NCI-H1092 treated with DMSO at 0.1 percent for 48 hours (cell line): ENCODE measurements around the gene HSPB1.
"Not testable (repeated sequence)": the region's sequence is repeated elsewhere in the genome, so short reads cannot be mapped to it uniquely, and the experiment has no call there.

Experiments used
- DNase-seq: peaks from one replicate; lab custom pipeline; 2025; lab: John Stamatoyannopoulos, UW

The HSPB1 gene

GRCh38 chr7:76308874-76309273, 6.4 kb downstream of the HSPB1 start:
- DNase-seq, result not testable (repeated sequence)

- not testable (repeated sequence) for DNase-seq
Observed at GRCh38 chr7:76309341-76310101, 7.0 kb downstream of the HSPB1 start.

DNA sequence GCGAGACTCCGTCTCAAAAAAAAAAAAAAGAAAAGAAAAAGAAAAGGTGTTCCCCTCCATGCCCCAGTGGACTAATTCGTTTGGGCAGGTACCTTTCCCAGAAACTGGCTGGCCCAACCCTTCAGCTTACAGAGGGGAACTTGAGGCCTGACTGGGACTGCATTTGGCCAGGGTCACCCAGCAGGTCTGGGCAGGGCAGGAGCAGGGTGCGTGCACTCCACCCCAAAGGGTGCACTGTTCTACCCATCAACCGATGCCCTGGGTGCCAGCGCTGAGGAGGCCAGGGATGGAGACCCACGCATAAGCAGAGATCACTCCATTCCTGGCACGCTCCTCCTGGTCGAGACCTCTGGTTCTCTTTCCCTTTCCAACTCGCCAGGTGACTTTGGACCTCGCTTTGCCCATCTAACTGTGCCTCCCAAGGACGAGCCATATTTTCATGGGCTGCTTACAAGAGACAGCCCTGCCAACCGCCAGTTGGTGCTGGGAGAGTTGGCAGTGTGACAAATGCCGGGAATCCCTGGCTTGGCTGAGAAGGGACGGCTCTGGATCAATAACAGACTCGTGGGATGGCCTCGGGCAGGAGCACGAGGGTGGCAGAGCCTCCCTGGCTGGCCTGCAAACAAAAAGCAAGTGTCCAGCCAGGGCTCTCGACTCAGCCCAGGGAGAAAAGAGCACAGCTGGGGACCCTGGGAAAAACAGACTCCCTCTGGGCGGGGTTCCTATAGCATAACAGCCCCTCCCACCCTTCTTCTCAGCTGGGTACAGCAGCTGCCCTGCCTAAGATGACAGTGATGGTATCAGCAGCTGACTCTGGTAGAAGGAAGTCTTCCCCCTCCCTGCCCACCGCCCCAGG, 7.9 kb downstream of the HSPB1 start:
- DNase-seq, result peak; percentile 97

- DNase-seq, result not testable (repeated sequence)
Observed at GRCh38 chr7:76311838-76312237, 9.4 kb downstream of the HSPB1 start.

DNA sequence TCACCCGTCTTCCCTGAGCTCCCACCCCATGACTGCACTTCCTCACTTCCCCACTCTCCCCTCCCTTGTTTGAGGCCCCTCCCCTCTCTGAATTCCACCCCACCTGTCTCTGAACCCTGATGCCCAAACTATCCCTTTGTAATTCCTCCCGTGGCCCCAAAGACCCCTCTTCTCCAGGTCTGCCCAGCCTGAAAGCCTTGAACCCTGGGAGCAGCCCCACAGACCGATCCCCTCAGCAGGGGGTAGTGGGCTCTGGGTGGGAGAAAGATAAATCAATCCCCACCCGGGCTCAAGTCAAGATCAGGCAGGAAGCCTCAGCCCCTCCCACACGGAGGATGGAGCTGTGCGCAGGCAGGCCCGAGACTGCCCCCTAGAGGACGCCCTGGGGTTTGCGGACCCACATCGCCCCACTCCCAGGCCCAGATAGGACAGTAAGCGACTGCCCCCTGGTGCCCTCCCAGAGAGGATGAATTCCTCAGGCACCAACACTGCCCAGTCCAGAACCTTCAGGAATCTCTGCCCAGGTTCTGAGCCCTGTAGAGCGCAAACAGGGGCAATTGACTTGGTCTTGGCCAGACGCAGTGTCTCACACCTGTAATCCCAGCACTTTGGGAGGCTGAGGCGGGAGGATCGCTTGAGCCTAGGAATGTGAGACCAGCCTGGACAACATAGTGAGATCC, 11.7 kb downstream of the HSPB1 start:
- peak; percentile 95 for DNase-seq

GRCh38 chr7:76314740-76315139, 12.3 kb downstream of the HSPB1 start:
- not testable (repeated sequence) for DNase-seq

DNA sequence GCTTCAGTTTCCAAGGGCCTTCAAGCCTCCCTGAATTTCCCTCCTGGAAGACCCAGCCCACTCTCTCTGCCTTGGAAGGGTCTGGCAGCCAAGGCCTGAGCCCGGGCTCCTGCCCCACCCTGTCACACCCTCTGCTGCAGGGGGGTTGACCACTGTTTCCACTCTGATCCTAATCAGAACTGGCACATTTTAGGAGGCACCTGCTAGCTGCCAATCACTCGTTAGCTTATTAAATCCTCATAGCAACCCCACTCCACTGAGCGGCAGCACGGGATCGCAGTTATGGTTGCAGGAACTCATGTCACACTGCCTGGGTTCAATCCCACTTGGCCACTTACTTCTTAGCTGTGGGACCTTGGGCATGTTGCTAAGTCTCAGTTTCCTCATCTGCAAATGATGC, 12.9 kb downstream of the HSPB1 start:
- DNase-seq, result no peak

DNA sequence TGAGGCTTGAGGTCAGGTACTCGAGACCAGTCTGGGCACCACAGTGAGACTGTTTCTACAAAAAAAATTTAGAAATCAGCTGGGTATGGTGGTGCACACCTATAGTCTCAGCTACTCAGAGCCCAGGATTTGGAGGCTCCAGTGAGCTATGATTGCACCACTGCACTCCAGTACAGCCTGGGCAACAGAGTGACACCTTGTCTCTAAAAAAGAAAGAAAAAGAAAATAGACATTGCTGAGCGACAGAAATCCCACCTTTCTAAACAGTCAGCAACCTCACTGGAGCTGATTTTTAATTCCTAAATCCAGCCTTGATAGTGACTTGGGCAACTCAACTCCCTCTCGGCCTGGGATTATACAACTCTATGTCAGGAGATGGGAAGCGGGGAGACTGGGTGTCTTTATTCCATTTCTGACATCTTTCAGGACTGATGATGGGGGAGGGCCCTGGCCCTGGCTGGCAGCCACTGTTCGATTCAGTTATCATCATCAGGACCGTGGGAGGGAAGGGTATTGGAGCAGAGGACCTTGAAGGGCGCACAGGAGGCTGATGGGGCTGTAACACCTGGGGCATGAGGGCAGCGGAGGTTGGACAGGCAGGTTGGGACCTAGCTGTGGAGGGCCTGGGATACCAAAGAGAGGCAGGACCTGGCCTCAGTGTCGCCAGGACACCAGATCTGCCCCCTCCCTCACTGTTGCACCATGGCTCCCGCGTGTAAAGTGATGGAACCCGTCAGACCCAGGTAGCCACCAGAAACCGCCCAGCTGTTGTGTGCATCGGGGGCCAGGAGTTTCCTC, 14.7 kb downstream of the HSPB1 start:
- DNase-seq, result peak; percentile 35

GRCh38 chr7:76317782-76318487, 15.5 kb downstream of the HSPB1 start:
- peak; percentile 99 for DNase-seq

DNA sequence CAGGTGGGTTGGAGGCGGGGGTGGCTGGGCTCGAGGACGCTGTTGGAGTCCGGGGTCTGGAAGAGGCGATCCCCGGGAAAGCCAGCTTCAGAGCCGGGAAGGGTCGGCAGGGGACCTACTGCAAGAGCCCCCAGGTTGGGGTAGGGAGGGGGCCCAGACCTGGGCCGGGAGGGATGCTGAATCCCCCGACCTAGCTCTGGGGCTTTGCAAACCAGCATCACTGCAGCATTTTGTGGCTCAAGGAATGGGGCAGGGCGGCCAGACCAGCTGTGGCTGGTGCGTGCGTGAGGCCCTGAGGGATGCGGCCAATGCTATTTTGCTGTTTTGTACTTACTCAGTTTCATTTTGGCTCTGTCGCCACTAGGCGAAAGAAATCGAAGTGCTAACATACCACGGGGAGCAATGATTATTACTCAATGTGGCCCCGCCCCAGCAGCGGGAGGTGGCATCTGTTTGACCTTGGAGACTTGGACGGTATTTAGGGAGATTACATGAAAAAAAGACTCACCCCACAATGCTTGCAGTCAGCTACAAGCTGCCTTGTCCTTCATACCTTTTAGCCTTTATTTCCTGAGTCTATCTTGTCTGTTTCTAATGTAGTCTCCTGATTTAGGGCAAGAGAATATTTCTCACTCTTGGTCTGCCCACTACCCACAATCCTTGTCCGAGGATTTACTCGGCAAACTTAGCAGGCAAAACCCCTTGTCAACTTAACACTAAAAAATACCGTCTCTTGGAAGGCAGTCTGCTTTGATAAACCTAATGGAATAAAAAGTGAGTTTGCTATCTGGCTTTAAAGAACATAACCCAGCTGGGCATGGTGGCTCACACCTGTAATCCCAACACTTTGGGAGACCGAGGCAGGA, 16.2 kb downstream of the HSPB1 start:
- peak; percentile 76 for DNase-seq

DNA sequence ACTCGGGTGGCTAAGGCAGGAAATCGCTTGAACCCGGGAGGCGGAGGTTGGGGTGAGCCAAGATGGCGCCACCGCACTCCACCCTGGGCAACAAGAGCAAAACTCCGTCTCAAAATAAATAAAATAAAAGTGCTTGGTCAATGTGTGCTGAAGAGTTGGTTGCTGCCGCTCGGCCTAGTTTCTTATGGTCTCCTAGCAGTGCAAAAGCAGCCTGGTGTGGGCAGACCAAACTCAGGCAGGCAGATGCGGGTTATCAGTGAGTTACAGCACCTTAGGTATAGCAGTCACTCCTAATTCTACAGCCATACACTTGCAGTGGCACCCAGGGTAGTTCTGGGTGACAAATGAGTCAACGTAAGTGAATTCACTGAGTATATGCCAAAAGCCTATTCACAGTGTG, 22.6 kb downstream of the HSPB1 start:
- no peak for DNase-seq

DNA sequence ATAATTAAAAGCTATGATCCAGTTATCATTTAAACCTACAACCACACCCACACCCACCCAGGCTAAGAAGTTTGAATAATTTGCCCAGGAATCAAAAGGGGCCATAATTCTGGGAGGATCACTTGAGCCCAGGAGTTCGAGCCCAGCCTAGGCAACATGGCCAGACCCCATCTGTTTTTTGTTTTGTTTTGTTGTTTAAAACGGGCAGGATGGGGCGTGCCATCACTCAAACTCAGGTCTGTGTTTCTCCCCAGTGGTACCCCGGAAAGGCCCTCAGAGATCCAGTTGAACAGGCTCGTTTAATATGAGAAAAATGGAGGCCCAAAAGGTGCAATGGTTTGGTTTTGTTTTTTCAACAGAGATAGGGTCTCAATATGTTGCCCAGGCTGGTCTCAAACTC, 23.3 kb downstream of the HSPB1 start:
- DNase-seq, result no peak

DNA sequence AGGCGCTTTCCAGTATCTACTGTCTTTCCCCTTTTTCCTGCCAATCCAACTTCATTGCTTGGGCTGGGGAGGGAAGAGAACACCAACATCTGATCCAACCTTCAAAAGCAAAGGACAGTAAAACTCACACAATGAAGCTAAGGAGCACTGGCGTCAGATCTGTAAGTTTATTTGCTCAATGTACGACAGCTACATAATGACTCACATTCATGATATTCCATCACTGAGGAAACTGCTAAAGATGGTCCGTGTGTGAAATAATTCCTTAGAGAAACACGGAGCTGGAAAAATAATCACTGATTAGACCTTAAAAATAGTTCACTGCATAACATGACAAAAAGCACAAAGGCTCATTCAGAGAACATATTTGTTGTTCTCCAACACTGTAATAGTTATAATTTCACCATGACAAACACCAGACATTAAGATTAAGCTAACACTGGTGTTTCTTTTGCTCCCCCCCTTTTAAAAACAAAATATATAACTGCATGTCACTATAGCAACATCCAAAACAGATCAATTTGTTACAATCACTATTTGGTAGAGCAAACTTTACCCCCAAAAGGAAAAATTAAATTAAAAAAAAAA, 24.3 kb downstream of the HSPB1 start:
- DNase-seq, result no peak

- DNase-seq, result no peak
Observed at GRCh38 chr7:76327610-76328009, 25.1 kb downstream of the HSPB1 start.

DNA sequence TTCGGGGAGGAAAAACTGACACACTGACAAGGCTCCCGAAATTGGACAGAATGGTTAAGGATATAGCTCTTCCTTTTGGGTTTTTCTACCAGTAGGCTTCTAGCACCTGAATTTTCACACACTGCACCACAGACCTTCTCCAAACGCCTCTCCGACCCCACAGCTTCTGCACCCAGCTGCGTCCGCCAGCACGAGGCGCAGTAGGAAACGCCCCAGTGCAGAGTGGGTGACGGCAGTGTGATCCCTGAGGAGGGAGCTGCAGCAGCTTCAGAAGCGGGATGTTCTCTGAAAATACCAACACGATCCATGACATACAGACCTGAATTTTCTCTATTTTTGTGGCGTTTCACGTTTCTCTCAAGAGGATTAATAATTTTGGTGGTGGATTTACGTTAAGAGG, 25.9 kb downstream of the HSPB1 start:
- no peak for DNase-seq

- DNase-seq, result no peak
Observed at GRCh38 chr7:76329479-76329878, 27.0 kb downstream of the HSPB1 start.

- no peak for DNase-seq
Observed at GRCh38 chr7:76330261-76330660, 27.8 kb downstream of the HSPB1 start.

DNA sequence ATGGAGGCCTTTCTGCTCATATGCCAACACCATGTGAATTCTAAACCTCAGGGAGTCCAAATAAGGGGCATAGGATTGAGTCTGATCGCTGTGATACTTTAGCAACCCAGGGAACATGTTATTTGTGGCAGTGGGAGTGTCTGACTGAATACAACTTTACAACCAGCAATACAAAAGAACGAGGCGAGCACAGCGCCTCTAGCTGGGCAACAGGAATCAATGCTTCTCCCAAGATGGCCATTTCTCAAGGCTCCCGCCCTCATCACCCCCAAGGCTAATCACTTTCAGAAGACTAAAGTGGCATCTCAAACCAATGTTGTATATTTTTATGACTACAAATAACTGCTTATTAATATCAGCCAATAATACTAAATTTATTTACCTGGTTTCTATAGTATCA, 28.2 kb downstream of the HSPB1 start:
- no peak for DNase-seq

DNA sequence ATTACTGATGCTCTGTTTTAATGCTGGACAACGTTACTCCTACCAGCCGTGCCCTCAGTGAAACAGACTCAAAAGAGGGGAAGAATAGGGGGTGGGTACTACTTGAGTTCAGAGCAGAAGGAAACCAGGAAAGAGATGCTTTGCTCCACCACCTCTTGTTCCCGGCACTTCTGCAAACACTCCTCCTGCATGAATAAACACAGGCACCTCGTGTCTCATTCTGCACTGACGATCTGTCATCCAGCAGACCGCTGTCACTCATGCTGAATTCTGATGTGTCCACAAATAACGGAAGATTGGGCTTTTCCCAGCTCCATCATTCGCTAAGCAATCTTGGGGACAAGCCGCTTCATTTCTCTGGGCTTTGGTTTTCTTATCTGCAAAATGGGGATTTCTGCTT, 29.6 kb downstream of the HSPB1 start:
- no peak for DNase-seq
